ENCODE measurements around the gene REELD1.

The REELD1 gene

DNA sequence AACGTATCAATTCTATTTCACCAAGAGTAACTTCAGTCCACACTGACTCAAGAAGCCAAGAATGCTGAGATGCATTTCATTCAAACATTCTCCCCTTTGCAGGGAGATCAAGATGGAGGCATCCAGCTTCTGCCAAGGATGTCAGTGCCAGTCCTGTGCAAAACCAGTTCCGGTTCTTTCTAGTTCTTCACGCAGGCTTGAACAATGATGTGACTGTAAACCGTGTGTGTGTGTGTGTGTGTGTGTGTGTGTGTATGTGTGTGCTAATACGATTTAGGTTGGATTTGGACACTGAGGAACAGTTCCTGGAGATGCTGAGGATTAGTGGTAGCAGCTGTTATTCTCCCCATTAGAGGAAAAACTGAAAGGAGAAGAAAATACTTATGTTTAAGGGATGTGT is at the start of gene REELD1:
TSS of gene REELD1 (plus strand) at position 301 of the 400 bp plus-strand sequence. CDS start 2,415 bp downstream, outside the sequence.
- no peak for DNase-seq

DNA sequence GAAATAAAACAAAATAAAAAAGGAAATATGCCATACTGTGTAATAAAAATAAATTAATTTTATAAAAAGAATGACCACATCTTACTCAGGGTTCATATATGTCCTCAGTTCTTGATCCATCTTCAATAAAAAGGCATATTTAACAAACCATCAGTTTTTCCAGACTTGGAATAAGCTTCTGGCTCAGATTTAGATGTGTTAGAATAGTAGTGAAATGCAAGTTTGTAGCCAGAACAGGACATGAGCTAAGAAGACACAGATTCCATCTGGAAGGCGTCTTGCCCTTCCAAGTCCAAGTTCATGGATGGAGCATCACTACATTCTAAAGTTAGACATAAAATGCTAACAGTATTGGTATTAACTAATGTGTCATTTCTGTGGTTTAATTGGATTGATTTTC is 49.1 kb upstream of the REELD1 start:
- DNase-seq, result no peak

DNA sequence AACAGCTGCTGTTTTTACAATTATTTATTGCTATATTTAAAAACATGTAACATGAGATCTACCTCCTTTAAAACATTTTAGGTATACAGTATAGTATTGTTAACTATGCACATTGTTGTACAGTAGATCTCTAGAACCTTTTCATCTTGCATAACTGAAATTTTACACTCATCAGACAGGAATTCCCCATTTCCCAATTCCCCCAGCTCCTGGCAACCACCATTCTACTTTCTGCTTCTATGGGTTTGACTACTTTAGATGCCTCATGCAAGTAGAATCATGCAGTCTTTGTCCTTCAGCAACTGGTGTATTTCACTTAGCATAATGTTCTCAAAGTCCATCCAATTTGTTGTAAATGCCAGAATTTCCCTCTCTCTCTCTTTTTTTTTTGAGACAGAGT is 48.5 kb upstream of the REELD1 start:
- DNase-seq, result no peak

DNA sequence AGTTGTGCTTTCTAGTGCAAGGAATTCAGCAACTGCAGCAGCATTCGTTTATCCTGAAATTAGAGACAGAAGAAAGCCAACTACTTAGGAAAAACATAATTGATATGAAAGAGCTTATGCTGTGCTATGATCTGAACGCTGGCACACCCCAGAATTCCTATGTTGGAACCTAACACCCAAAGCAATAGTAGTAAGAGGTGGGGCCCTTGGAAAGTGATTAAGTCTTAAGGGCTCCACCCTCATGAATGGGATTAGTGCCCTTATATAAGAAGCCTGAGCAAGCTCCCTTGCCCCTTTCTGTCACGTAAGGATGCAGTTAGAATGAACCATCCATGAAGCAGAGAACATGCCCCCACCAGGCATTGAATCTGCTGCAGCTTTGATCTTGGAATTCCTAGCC is 44.2 kb upstream of the REELD1 start:
- no peak for DNase-seq

DNA sequence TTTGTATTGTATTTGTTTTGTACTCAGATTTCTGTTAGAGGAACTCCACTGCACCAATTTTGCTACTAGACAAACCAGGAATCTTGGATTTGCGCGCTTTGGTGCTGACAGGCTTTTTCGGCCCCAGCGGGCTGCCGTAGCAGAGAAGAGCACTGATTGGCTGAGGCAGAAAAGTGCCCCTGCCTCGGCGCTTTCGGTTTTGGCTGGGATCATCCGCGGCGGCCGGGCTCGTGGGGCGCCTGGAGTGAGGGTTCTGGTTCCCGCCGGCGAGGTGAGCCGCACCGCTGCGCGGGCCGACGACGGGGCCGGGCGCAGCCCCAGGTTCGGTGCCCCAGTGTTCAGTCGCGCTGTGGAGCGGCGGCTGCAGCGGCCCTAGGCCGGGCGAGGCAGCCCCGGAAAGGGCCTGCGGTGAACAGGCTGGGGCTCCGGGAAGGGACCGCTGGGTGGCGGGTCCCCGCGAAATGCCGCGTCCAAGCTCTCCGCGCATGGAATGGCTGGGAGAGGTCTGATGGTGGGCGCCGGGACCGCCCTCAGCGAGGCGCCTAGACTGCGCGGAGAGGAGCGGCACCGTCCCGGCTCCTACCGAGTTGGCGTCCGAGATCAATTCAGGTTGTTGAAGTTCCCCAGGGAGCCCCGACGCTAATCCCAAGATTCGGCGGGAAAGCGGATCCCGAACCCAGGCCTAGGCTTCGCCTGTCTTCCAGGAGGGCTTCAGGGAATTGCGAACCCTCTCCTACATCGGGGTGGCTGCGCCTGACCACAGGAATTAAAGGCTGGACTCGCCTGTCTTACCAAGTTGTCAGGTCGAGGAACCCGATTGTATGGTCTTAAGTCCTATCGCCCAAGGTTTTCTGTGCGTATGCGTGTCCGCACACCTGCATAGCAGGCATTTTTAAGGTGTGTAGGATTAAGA is 38.5 kb upstream of the REELD1 start, which contains the start of gene LSM6:
TSS of gene LSM6 (plus strand) at position 178 of the 913 bp plus-strand sequence. CDS start 7,204 bp downstream, outside the sequence.
- DNase-seq, result peak; percentile 52

DNA sequence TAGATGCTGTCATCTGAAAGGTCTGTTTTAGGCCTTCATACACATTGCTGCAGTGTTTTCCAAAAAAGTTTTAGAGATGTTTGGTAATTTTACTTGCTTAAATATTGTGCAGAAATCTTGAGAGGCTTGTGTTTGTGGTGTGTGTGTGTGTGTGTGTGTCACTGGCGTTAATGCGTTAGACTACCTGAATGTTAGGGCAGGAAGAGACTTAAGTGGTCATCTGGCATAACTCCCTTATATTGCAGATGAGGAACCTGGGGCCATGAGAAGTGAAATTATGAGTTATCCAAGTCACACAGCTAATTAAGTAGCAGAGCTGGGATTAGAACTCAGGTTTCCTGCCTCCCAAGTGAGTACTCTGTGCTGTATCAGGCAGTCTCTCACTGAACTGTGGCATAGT is 37.4 kb upstream of the REELD1 start:
- no peak for DNase-seq

DNA sequence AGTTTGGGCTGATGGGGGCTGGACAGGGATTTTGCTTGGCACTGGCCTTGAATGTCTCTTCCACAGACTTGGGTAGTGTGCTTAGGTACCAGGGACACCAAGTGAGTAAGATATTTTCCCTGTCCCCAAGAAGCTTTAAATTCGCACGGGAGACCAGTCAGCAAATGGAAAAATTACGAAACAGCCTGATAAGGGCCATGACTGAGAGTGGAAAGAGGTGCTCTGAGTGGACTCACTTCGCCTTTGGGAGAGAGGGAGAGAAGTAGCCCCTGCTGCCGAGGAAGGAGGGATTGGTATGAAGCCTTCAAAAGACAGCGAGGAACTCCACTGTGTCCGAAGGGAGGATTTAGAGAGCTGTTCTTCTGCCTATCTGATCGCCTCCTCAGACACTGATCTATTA is 36.2 kb upstream of the REELD1 start:
- no peak for DNase-seq

DNA sequence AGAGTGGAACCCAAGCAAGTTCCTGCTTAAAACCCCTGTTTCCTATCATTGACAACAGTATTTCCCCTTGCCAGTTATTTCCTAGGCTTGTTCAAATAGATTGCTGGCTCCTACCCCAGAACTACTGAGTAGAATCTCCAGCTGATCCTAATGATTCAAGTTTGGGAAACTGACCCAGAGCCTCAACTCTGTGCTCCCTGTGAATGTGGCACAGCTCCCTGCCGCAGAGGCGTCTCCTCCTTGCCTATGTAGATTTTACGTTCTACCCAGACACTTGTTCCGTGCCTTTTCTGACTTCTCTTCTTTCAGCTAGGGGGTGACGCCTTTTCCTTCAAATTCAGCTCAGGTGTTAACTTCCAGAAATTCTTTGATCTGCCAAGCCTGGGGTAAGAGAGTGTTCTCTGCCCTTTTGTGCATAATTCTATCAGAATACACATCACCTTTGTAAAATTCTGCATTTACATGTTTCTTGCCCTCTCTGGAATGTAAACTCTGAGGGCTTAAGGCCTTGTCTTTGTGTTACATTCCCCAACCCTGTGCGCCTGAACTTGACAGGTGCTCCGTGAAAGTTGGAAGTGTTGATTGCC is 34.5 kb upstream of the REELD1 start:
- no peak for DNase-seq

DNA sequence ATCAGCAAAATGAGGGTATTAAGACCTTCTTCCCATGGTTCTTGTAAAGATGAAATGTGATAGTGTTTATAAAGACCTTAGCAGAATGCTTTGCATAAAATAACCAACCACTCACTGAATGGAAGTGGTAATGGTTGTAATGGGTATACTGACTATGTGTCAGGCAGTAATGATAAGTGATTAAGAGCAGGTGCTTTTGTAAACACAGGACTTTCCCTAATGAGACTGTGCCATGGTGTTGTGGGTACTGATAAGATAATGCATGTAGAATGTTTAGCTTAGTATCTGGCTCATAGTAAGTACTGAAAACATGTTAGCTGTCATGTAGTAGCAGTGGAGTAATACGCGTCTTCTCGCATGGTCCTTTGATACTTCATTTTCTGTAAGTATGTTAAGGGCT is 31.9 kb upstream of the REELD1 start:
- DNase-seq, result no peak

DNA sequence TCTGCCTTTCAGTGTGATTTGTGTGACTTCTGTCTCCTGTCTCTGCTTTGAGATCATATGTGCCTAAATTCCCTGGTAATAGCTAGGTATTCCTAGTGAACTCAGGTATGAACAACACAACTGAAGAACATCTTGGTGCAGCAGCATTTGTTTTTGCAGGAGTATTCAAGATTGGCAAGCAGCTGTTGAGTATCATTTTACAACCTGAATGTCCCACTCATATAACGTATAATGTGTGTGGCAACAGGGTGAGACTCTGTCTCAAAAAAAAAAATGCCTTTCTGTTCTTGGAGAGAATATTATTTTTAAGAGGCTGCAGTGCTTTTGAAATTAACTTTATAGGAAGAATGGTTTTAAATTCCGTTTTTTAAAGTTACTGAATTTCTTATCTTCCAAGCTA is 31.1 kb upstream of the REELD1 start:
- DNase-seq, result peak; percentile 41

DNA sequence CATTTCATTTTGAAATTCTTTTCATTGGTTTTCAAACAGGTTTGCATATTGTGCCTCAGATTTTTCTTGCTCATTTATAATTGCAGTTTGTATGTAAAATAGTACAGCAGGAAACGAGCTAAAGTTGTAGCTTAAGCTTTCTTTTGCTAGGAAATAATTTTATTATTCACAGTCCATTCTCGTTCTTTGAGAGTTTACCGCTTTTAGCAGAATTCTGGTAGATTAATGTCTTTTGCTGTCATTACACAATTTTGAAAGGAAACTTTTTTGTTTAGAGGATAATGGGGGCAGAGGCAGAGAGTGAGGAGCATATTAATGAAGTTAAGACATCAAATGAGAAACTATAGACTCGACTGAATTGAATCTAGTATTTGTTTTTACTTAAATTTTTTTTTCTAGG is 28.3 kb upstream of the REELD1 start:
- no peak for DNase-seq

DNA sequence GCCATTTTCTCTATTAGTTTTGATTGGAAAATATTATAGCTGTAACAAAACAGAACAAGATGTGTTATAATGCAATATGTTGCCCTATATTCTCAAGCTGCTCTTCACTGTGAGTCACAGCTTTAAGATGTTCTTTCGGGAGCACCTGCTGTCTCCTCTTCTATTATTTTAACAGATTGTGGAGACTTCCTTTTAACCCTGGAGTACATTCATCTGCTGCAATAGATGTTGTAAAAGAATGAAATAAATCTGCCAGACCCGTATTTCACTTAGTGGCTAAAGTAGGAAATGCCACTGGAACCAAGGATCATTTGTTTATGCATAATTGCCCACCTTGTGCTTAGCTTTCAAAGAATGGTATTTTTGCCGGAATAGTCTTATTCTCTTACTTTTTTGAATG is 27.7 kb upstream of the REELD1 start:
- no peak for DNase-seq

DNA sequence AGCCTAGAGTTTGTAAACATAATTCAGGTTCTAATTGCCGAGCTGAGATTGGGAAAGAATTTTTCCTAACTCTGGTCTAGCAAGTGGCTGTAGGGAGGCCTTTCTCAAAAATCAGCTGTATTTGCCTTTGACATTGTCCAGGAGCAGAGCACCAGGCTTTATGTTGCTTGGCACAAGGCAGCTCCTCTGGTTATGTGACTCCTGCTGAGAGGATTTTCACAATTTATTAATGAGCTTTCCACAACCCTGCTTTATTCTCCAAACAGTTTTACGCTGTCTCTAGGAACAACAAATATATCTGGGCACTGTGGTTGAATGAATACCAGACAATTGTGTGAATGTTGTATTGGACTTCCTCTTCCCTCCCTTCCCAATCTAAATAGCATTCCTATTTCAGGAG is 23.9 kb upstream of the REELD1 start:
- DNase-seq, result no peak

DNA sequence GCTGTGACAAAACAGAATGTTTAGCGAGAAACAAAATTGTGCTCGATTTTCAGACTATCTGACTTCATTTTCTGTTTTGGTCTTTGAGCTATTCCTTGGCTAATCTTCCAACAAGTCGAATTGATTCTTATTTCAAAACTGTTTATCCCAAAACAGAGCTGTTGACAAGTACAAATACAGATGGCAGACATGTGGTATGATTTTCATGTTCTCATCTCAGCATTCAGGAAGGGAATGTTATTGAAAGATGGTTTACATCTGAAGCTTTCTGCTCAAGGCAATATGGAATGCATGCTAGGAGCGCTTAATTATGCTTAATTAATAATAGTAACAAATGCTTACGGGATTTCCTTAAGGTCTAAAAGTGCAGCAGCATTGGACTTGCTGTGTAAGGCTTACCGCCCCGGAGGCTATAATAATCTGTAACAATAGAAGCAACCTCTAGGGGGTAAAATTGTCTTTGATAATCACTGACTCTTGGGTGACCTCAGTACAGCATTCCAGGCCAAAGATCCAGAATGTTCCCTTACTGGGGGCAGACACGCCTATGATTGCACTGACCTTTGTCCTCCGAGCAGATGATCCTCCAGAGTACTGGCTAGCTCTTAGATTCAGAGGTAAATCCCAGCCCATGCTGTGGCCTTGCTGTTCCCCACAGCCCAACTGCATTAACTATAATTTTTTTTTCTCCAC is 22.4 kb upstream of the REELD1 start:
- no peak for DNase-seq

DNA sequence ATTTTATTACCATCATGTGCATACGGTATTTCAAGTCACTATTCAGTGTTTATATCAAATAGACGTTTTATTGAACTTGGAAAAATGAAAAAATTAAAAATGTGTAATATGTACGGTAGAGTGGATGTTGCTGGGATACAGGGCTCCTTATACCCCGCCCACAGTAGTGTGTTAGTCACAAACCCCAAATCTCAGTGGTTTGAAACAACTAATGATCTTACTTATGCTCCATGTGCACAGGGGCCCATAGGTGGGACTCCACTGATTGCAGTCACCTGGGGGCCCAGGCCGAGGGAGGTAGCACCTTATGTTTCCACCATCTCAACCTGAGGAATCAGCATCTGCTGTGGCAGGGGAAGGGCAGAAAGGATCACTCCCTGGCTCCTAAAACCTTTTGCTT is 20.7 kb upstream of the REELD1 start:
- no peak for DNase-seq

DNA sequence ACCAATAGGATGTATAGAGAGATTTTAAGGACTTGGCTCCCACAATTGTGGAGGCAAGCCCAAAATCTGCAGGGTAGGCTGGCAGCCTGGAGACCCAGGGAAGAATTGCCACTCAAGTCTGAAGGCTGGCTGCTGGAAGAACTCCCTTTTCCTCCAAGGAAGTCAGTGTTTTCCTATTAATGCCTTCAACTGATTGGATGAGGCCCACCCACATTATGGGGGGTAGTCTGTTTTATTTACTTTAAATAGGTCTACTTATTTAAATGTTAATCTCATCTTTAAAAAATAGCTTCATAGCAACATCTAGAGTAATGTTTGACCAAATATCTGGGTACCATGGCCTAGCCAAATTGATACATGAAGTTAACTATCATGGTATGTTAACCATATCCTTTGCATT is 20.1 kb upstream of the REELD1 start:
- no peak for DNase-seq

DNA sequence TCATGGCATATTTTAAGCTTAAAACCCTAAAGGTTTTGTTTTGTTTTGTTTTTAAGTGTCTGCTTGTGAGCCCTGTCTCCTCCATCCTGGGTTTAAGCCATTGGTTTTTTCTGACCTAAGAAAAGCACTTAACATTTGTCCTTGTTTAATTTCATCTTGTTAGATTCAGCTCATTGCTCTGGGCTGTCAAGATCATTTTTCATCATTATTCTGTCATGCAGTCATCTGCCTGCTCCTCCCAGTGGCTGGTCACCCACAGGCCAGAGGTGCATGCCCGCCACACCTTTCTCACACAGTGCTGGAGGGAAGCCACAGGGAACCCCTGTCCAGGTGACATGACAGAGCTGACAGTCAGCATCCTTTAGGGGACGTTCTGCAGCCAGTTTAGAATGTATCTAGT is 11.7 kb upstream of the REELD1 start:
- no peak for DNase-seq

DNA sequence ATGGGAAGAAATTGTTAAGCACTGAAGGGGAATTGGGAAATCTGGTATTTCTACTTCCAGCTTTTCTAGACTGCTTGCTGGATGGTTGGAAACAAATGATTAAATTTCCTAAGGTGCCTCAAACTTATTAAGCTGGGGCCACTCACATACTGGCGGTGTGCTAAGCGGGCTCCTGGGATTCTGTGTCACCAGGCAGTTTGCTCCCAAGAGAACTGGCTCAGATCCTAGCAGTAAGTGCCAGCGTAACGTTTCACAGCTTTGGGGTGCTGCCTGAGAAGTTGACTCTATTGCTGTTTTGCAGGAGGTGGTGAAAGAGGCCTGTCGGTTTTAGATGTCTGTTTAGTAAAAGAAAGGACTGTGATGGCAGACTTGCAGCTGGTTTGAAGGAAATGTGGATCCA is 6.9 kb upstream of the REELD1 start:
- no peak for DNase-seq

DNA sequence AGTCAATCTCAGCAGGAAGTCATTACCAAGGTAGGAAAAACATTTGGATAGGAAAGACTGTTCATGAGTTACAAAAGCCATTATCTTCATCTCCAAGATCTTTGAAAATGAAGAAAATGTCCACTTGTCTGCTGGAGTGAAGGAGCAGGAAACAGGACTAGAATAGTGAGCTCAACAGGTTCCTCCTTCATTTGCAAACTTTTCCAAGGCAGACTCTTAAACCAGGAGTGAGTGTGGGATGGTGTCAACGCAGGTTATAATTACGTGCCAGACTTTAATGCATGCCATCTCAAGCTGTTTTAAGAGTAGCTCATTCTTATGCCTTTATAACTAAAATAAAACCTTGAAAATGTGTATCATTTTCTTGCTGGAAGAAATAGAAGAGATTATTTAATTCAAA is 3.4 kb upstream of the REELD1 start:
- DNase-seq, result no peak

DNA sequence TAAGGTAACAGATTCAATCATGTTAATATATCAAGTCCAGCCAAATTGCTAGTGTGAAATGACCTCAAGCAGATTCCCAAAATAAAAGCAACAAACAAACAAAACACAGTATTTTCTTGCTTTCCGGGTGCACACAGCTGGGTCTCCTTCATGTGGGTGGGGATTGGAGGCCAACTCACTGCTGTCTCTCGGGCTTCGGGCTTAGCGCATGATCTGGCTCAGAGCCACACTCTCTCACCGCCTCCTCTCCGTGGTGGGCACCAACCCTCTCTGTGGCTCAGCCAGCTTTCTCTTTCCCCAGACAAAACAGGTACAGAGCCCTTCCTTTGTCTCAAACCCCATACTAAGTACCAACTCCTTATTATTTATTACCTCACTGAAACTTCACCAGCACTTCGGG is 2.9 kb upstream of the REELD1 start:
- DNase-seq, result no peak

DNA sequence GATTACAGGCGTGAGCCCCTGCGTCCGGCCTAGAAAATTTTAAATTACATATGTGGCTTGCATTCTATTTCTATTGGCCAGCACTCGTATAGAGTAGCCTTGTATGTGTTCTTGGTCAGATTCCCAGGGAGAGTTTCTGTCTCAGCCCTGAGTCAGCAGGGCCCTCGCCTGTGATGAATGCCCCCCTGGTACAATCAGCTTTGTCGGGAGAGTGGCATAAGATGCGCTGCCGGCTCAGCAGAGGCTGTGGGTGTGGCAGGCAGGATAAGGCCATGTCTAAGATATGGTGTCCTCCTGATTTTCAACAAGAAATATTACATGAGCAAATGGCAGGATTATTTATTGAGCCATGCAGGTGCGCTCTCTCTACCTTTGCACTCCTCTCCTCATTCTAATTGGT is 1.6 kb upstream of the REELD1 start:
- DNase-seq, result no peak

DNA sequence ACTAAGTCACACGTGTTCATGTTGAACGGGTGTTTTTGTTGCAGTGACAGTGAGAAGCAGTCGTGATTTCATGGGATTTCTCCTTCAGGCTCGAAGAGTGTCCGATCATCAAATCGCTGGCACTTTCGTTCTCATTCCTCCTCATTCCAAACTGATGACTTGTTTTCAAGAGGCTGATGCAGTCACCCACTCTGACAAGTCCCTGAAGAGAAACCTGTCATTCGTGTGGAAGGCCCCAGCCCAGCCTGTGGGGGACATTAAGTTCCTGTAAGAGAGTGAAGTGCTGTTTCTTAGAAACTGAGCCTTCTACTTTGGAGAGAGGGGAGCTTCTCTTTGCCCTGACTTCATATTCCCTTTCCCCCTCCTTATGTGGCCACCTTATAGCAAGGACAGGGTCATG is 8.0 kb downstream of the REELD1 start:
- DNase-seq, result no peak

DNA sequence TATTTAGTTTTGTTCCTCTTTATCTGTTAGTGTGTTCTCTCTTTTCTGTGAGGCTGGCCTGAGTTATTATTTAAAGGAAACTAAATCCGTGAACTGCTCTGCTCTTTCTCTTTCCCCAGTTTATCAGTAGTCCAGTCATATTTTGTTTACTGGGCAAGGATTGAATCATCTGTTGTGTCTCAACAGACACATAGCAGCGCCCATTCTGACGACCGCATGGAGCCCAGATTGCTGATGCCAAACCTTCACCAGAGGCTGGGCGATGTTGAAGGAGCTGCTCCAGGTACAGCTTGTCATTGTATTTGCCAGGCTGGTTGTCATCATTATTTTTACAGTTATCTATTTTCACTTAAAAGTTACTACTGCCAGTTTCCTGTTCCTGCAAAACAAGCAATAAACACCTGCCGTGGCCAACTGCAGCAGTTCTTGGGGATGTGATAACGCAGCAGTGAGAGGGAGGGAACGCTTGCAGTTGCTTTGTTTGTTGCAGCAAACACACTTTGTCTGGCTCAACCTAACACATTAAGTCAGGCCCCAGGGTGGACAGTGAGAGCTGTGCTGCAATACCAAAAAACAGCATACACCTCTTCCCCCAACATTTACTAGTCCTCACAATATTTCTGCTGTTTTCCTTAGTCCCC is 10.1 kb downstream of the REELD1 start:
- DNase-seq, result no peak
